ENCODE measurements around the gene LRRN4CL.

GRCh38 chr11:62645946-62646824, 43.1 kb downstream of the LRRN4CL start, which contains the start of gene GANAB:
- TF ChIP-seq CTCF (IDR thresholded peaks at IDR 0.05; ENCODE audit: low read length), result no peak
- TF ChIP-seq EZH2phosphoT487 (IDR thresholded peaks at IDR 0.05; ENCODE audit: low read length), result no peak
- TF ChIP-seq EZH2 (optimal IDR thresholded peaks at IDR 0.05; ENCODE audit: low read depth, low read length), result no peak

Measured in MM.1S (cell line).